HepG2 (cell line): Measurements from ENCODE around the gene SMPD1. TPM values are rescaled to one million over a fixed set of nuclear protein-coding genes. Genes with fewer than 3 reads are reported as not detected.

Experiments
- BHLHE40 ChIP-seq: IDR thresholded peaks from 2 replicates; pipeline ENCODE4 v1.6.1; 2011; ENCODE audit warnings: low read length, improper control_type of control experiment
- CCDC6 ChIP-seq: sonication (generic); formaldehyde crosslinking; IDR thresholded peaks from 2 replicates; pipeline ENCODE4 v1.8.1; 2022; ENCODE audit warnings: mild to moderate bottlenecking, missing genetic modification reagents, moderate library complexity
- CREM ChIP-seq, 2 experiments: sonication (generic) in 1 of 2; formaldehyde crosslinking in 1 of 2; IDR thresholded peaks; 2 replicates each; pipeline versions ENCODE4 v1.4.0 to v1.6.1; 2016 to 2020; ENCODE audit warnings: antibody characterized with exemption in 1 of 2, mild to moderate bottlenecking in 1 of 2, missing genetic modification reagents in 1 of 2
- MBNL3 ChIP-seq: fragments of 250-450 bp; sonication (Bioruptor Pico); conservative IDR thresholded peaks from 2 replicates; pipeline ENCODE4 v1.8.0; 2022; ENCODE audit warnings: mild to moderate bottlenecking, inconsistent platforms
- MXI1 ChIP-seq: IDR thresholded peaks from 3 replicates; pipeline ENCODE4 v1.6.1; 2012; ENCODE audit warnings: low read depth, low read length, inconsistent platforms, borderline replicate concordance
- ZMAT3 ChIP-seq: sonication (generic); formaldehyde crosslinking; conservative IDR thresholded peaks from 2 replicates; pipeline ENCODE4 v1.7.0; 2021; ENCODE audit warnings: missing genetic modification reagents
- ZNF558 ChIP-seq: sonication (generic); formaldehyde crosslinking; IDR thresholded peaks from 2 replicates; pipeline ENCODE4 v1.9.0; 2022; ENCODE audit warnings: mild to moderate bottlenecking, missing genetic modification reagents, borderline replicate concordance
- polyA plus RNA-seq, 8 experiments: library from polyadenylated mRNA; depleted of rRNA in 3 of 8; stranded (reverse) in 7 of 8; unstranded in 1 of 8; fragments of >200 nt; fragmentation: Illumina TruSeq in 4 of 8; extraction: Trizol in 4 of 8; gene quantifications; 2 replicates each; pipeline versions ENCODE4 v1.2.1 to v1.2.3, GENCODE V29; 2011 to 2016; ENCODE audit warnings: low read depth in 4 of 8, missing spikeins in 1 of 8, mixed read lengths in 1 of 8; ENCODE audit not compliant: insufficient read depth in 1 of 8
- total RNA-seq, 5 experiments: library from RNA; depleted of rRNA; stranded (reverse); fragments of >200 nt; fragmentation: Illumina TruSeq; extraction: Trizol; gene quantifications; 2 replicates each; pipeline ENCODE4 v1.2.3, GENCODE V29; 2016; ENCODE audit warnings: low read depth in 1 of 5
- TF ChIP-seq, protein P1 (sequence below), 2 experiments: fragments of 450-650 bp in 1 of 2; sonication (generic) in 1 of 2; formaldehyde crosslinking in 1 of 2; IDR thresholded peaks; 2 replicates each; pipeline versions ENCODE4 v1.6.1 to v1.8.0; 2016 to 2022; ENCODE audit warnings: antibody characterized with exemption in 1 of 2, mild to moderate bottlenecking in 1 of 2, missing genetic modification reagents in 1 of 2
- TF ChIP-seq, protein P2 (sequence below): sonication (generic); formaldehyde crosslinking; IDR thresholded peaks from 2 replicates; pipeline ENCODE4 v1.4.0; 2020; ENCODE audit warnings: missing genetic modification reagents
- TF ChIP-seq, protein P3 (sequence below): sonication (generic); formaldehyde crosslinking; IDR thresholded peaks from 2 replicates; pipeline ENCODE4 v1.4.0; 2020; ENCODE audit warnings: missing genetic modification reagents
- TF ChIP-seq, protein P4 (sequence below): sonication (generic); formaldehyde crosslinking; IDR thresholded peaks from 2 replicates; pipeline ENCODE4 v1.4.0; 2020; ENCODE audit warnings: low read depth, mild to moderate bottlenecking, missing genetic modification reagents
- TF ChIP-seq, protein P5 (sequence below): IDR thresholded peaks from 2 replicates; pipeline ENCODE4 v1.6.1; 2012; ENCODE audit warnings: inconsistent platforms

Gene SMPD1
- total and polyA plus RNA-seq, 2 of the 13 experiments (the other 11 are each of a cell fraction or from before 2014, with no cell fraction given): 6.3 to 8.4 TPM

DNA sequence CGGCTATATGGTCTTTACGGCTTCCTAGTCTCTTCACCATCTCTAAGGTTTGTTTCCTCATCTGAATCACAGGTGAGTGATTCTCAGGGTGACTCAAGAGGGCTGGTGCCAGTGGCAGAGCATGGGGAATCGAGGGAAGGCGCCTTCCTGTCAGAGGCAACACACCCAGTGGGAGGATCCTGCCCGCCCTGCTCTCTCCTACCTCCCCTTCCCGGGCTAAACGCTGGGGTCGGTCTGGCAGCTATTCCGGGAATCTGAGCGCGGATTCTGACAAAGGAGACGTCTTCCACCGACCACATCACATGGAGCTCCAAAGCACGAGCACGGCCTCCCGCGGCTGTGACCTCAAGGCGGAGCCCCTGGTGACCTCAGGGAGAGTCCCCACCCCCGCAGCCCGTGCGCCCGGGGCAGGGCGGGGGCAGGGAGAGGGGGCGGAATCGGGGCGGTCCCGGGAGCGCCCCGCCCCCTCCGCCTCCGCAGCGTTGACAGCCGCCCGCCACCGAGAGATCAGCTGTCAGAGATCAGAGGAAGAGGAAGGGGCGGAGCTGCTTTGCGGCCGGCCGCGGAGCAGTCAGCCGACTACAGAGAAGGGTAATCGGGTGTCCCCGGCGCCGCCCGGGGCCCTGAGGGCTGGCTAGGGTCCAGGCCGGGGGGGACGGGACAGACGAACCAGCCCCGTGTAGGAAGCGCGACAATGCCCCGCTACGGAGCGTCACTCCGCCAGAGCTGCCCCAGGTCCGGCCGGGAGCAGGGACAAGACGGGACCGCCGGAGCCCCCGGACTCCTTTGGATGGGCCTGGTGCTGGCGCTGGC, at the start of gene SMPD1 (continued):
- TF ChIP-seq, protein P1, sequence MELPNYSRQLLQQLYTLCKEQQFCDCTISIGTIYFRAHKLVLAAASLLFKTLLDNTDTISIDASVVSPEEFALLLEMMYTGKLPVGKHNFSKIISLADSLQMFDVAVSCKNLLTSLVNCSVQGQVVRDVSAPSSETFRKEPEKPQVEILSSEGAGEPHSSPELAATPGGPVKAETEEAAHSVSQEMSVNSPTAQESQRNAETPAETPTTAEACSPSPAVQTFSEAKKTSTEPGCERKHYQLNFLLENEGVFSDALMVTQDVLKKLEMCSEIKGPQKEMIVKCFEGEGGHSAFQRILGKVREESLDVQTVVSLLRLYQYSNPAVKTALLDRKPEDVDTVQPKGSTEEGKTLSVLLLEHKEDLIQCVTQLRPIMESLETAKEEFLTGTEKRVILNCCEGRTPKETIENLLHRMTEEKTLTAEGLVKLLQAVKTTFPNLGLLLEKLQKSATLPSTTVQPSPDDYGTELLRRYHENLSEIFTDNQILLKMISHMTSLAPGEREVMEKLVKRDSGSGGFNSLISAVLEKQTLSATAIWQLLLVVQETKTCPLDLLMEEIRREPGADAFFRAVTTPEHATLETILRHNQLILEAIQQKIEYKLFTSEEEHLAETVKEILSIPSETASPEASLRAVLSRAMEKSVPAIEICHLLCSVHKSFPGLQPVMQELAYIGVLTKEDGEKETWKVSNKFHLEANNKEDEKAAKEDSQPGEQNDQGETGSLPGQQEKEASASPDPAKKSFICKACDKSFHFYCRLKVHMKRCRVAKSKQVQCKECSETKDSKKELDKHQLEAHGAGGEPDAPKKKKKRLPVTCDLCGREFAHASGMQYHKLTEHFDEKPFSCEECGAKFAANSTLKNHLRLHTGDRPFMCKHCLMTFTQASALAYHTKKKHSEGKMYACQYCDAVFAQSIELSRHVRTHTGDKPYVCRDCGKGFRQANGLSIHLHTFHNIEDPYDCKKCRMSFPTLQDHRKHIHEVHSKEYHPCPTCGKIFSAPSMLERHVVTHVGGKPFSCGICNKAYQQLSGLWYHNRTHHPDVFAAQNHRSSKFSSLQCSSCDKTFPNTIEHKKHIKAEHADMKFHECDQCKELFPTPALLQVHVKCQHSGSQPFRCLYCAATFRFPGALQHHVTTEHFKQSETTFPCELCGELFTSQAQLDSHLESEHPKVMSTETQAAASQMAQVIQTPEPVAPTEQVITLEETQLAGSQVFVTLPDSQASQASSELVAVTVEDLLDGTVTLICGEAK (IDR thresholded peaks at IDR 0.05): no peak
- TF ChIP-seq, protein P1 (CRISPR knock-in tag; IDR thresholded peaks at IDR 0.05): peak; percentile 44
- TF ChIP-seq, protein P2, sequence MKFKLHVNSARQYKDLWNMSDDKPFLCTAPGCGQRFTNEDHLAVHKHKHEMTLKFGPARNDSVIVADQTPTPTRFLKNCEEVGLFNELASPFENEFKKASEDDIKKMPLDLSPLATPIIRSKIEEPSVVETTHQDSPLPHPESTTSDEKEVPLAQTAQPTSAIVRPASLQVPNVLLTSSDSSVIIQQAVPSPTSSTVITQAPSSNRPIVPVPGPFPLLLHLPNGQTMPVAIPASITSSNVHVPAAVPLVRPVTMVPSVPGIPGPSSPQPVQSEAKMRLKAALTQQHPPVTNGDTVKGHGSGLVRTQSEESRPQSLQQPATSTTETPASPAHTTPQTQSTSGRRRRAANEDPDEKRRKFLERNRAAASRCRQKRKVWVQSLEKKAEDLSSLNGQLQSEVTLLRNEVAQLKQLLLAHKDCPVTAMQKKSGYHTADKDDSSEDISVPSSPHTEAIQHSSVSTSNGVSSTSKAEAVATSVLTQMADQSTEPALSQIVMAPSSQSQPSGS (CRISPR knock-in tag): 0 out of 2 replicates have a peak, but pooled peaks have one; percentile 27
- no peak; the same call in 1 of the 2 replicates for TF ChIP-seq CCDC6 (CRISPR knock-in tag)
- TF ChIP-seq MXI1: peak; percentile 70; the same call in 1 of the 3 replicates
- no peak for TF ChIP-seq ZNF558 (CRISPR knock-in tag)
- TF ChIP-seq, protein P3, sequence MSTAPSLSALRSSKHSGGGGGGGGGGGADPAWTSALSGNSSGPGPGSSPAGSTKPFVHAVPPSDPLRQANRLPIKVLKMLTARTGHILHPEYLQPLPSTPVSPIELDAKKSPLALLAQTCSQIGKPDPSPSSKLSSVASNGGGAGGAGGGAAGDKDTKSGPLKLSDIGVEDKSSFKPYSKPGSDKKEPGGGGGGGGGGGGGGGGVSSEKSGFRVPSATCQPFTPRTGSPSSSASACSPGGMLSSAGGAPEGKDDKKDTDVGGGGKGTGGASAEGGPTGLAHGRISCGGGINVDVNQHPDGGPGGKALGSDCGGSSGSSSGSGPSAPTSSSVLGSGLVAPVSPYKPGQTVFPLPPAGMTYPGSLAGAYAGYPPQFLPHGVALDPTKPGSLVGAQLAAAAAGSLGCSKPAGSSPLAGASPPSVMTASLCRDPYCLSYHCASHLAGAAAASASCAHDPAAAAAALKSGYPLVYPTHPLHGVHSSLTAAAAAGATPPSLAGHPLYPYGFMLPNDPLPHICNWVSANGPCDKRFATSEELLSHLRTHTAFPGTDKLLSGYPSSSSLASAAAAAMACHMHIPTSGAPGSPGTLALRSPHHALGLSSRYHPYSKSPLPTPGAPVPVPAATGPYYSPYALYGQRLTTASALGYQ (CRISPR knock-in tag): no peak; the same call in 1 of the 2 replicates
- TF ChIP-seq CREM (IDR thresholded peaks at IDR 0.05): no peak
- no peak for TF ChIP-seq CREM (CRISPR knock-in tag; IDR thresholded peaks at IDR 0.05)
- TF ChIP-seq ZMAT3 (CRISPR knock-in tag): no peak
- peak; percentile 54; the same call in 1 of the 2 replicates for TF ChIP-seq BHLHE40
- TF ChIP-seq, protein P4, sequence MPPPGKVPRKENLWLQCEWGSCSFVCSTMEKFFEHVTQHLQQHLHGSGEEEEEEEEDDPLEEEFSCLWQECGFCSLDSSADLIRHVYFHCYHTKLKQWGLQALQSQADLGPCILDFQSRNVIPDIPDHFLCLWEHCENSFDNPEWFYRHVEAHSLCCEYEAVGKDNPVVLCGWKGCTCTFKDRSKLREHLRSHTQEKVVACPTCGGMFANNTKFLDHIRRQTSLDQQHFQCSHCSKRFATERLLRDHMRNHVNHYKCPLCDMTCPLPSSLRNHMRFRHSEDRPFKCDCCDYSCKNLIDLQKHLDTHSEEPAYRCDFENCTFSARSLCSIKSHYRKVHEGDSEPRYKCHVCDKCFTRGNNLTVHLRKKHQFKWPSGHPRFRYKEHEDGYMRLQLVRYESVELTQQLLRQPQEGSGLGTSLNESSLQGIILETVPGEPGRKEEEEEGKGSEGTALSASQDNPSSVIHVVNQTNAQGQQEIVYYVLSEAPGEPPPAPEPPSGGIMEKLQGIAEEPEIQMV: peak; percentile 46; the same call in 1 of the 2 replicates
- no peak for TF ChIP-seq MBNL3 (CRISPR knock-in tag)
- TF ChIP-seq, protein P5, sequence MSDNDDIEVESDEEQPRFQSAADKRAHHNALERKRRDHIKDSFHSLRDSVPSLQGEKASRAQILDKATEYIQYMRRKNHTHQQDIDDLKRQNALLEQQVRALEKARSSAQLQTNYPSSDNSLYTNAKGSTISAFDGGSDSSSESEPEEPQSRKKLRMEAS: peak; percentile 61; the same call in 1 of the 2 replicates
